Sigmoid colon (tissue), 7 donors: ENCODE data around the gene TMEM132D. TPM values are rescaled to one million over a fixed set of nuclear protein-coding genes. Genes with fewer than 3 reads are reported as not detected.

ENCODE experiments used
- DNase-seq: peaks from one replicate; pipeline ENCODE4 v3.0.0-alpha.2; 2019
- H3K27ac ChIP-seq, 4 donors: fragments of 200-600 bp; sonication (generic); one replicate each; pipeline ENCODE4 v1.5.1; 2016 to 2019; ENCODE audit warnings: mild to moderate bottlenecking in 1 of 4
- H3K27me3 ChIP-seq, 3 donors: fragments of 200-600 bp; sonication (generic); one replicate each; pipeline ENCODE4 v1.5.1; 2019; ENCODE audit warnings: mild to moderate bottlenecking in 1 of 3
- H3K36me3 ChIP-seq, 4 donors: fragments of 200-600 bp; sonication (generic); one replicate each; pipeline ENCODE4 v1.5.1; 2016 to 2019
- H3K4me1 ChIP-seq, 4 donors: fragments of 200-600 bp; sonication (generic); one replicate each; pipeline ENCODE4 v1.5.1; 2017 to 2019
- H3K4me3 ChIP-seq, 4 donors: fragments of 200-600 bp; sonication (generic); one replicate each; pipeline ENCODE4 v1.5.1; 2017 to 2019; ENCODE audit warnings: mild to moderate bottlenecking in 2 of 4, moderate library complexity in 1 of 4
- H3K9me3 ChIP-seq, 4 donors: fragments of 200-600 bp in 3 of 4; sonication (generic) in 3 of 4; one replicate each; pipeline versions ENCODE4 v1.5.1 to v1.6.1; 2013 to 2019
- EP300 ChIP-seq, 4 donors: sonication (generic); formaldehyde crosslinking; IDR thresholded peaks; one replicate each; pipeline ENCODE4 v1.6.1; 2017; ENCODE audit warnings: antibody characterized with exemption in 4 of 4
- POLR2A ChIP-seq, 2 donors: fragments of 450-650 bp; IDR thresholded peaks; one replicate each; pipeline ENCODE4 v1.6.1; 2016; ENCODE audit warnings: antibody characterized with exemption in 2 of 2, mild to moderate bottlenecking in 2 of 2, moderate library complexity in 2 of 2
- POLR2AphosphoS5 ChIP-seq, 4 donors: sonication (generic); formaldehyde crosslinking; IDR thresholded peaks; one replicate each; pipeline ENCODE4 v1.6.1; 2017; ENCODE audit warnings: antibody characterized with exemption in 4 of 4
- WGBS, 2 donors: extraction: QIAGEN DNeasy Blood & Tissue Kit; methylation state at CpG; one replicate each; pipeline ENCODE4 v1.1.7; 2013; 5-methylcytosine and 5-hydroxymethylcytosine counted together
- intact Hi-C: fragments of 100-400 bp; cut with DNase I; formaldehyde crosslinking; loops from one replicate; pipeline ENCODE4 v1.15.1; 2023
- polyA plus RNA-seq, 3 donors: library from polyadenylated mRNA; stranded (reverse); fragments of 200-250 nt; gene quantifications; one replicate each; pipeline ENCODE4 v1.2.3, GENCODE V29; 2013
- total RNA-seq, 4 donors: library from RNA; depleted of rRNA; stranded (reverse); fragments of >200 nt; gene quantifications; one replicate each; pipeline ENCODE4 v1.1.0, GENCODE V29; 2016
- TF ChIP-seq, protein P1 (sequence below), 4 experiments: fragments of 450-650 bp in 3 of 4; fragments of 200-600 bp in 1 of 4; IDR thresholded peaks; one replicate each; pipeline ENCODE4 v1.5.1; 2016 to 2019; ENCODE audit warnings: antibody characterized with exemption in 4 of 4, mild to moderate bottlenecking in 3 of 4, moderate library complexity in 2 of 4
- donor health status: healthy with polysubstance abuse.
- donor health status: Bipolar disorder and iron deficiency.
- donor health status: healthy.

TMEM132D gene
- total and polyA plus RNA-seq, 7 donors: under 0.01 to 0.03 (median under 0.01) TPM; not detected in 3

DNA sequence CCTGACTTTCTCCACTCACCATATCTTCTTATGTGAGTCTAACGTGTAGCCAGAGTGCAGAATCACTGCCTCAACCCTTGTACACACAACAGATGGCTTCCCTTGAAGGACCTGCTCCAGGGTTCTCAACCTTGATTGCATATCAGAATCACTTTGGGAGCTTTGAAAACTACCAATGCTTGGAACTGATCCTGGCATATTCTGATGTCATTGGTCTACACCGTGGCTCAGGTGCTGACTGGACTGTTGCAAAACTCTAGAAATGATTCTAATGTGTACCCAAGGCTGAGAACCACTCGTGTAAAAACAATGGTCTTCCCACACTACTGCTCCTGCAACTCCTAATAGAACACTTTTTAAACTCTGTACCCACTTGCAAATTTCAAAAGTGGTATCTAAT lies 18.5 kb downstream of the TMEM132D start:
- no peaks in the 10 kb centered on the region for H3K36me3 ChIP-seq
- no peak overlapping the region for H3K27ac ChIP-seq
- DNase-seq: no peak
- intact Hi-C loops: no loop called here
- TF ChIP-seq, protein P1, sequence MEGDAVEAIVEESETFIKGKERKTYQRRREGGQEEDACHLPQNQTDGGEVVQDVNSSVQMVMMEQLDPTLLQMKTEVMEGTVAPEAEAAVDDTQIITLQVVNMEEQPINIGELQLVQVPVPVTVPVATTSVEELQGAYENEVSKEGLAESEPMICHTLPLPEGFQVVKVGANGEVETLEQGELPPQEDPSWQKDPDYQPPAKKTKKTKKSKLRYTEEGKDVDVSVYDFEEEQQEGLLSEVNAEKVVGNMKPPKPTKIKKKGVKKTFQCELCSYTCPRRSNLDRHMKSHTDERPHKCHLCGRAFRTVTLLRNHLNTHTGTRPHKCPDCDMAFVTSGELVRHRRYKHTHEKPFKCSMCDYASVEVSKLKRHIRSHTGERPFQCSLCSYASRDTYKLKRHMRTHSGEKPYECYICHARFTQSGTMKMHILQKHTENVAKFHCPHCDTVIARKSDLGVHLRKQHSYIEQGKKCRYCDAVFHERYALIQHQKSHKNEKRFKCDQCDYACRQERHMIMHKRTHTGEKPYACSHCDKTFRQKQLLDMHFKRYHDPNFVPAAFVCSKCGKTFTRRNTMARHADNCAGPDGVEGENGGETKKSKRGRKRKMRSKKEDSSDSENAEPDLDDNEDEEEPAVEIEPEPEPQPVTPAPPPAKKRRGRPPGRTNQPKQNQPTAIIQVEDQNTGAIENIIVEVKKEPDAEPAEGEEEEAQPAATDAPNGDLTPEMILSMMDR (IDR thresholded peaks at IDR 0.05): no peak
- no peak overlapping the region for H3K4me3 ChIP-seq
- H3K9me3 ChIP-seq: no peaks in the 10 kb centered on the region
- H3K4me1 ChIP-seq: no peaks in the 10 kb centered on the region
- H3K27me3 ChIP-seq: no peaks in the 10 kb centered on the region
- WGBS, 2 donors: 27 to 40% methylated on average over 3 of the region's 3 CpGs

DNA sequence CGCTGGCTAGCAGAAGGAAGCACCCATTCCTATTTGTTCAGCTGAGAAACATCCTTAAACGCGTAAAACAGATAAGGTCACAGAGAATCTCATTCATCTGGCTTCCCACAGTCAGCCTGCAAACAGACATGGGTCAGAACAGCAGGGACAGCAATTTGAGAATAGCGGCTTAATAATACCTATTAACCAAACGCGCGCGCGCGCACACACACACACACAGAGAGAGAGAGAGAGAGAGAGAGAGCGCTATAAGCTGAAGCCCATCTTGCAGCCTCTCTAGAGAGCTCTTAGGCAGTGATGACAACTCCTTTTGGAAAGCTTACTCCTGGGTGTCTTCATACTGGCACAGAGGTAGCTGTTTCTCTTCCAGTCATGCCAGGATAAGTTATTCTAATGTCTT lies 26.4 kb downstream of the TMEM132D start:
- Histone ChIP-seq H3K27ac (no peak overlapping the region), H3K27me3 (no peaks in the 10 kb centered on the region), H3K4me1 (no peaks in the 10 kb centered on the region), H3K4me3 (no peak overlapping the region), H3K36me3 (no peaks in the 10 kb centered on the region), H3K9me3 (no peaks in the 10 kb centered on the region)
- 83 to 84% methylated on average over 11 of the region's 11 CpGs for WGBS, 2 donors
- DNase-seq: no peak
- intact Hi-C loops: no loop called here
- TF ChIP-seq, protein P1 (IDR thresholded peaks at IDR 0.05): no peak
- TF ChIP-seq POLR2A (IDR thresholded peaks at IDR 0.05) (no peak), POLR2AphosphoS5 (IDR thresholded peaks at IDR 0.05) (no peak), EP300 (IDR thresholded peaks at IDR 0.05) (no peak)

DNA sequence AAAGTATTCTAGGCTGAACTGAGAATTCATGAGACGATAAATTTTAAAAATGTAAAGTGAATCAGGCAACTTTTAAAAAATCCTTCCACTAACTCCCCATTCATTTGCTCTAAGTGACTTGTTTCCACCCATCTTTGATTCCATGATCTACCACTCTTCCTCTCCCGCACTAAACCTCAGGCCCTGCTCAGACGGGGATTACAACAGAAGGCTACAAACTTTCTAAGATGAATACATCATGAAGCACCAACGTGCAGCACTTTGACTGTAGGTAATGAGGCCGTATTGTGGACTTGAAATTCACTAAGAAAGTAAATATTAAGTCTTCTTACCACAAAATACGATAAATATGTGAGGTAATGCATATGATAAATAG lies 30.0 kb downstream of the TMEM132D start:
- WGBS, 2 donors: 75 to 77% methylated on average over 6 of the region's 6 CpGs

DNA sequence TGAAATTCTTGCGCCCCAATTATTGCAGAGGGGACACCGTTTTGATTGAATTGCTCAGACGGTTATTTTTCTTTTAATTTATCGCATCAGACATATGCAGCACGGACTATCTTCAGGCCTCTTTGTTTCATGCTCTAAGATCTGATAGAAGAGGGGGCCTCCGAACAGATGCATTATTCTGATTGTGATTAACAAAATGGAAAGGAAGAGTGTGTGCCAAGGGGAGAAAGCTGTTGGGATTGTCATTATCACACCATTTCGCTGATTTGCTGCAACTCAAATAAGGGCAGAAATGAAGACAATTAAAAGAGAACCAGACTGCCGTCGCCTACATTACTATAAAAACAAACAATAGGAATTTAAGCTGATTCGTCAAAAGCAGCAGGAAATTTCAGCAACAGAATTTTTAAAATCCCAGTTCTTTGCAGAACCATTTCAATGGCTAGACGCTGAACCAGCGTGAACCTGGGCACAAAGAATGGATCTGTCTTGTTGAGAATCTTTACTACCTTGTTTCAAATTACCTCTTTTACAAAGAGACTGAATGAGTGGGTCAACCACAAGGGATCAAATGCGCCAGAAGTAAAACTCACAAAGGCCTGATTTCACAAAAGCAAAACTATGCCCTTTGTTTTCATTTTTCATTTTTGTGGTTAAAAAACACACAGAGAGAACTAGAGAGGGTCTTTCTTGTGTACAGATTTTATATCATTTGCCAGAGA lies 30.6 kb downstream of the TMEM132D start:
- TF ChIP-seq POLR2AphosphoS5 (IDR thresholded peaks at IDR 0.05) (no peak), POLR2A (IDR thresholded peaks at IDR 0.05) (no peak), EP300 (IDR thresholded peaks at IDR 0.05) (no peak)
- TF ChIP-seq, protein P1 (IDR thresholded peaks at IDR 0.05): no peak
- no peaks in the 10 kb centered on the region for H3K36me3 ChIP-seq
- H3K27me3 ChIP-seq: no peaks in the 10 kb centered on the region
- no peaks in the 10 kb centered on the region for H3K9me3 ChIP-seq
- no peak overlapping the region for H3K4me3 ChIP-seq
- intact Hi-C loops: no loop called here
- H3K27ac ChIP-seq: no peak overlapping the region
- WGBS, 2 donors: 73 to 84% methylated on average over 13 of the region's 13 CpGs
- no peak for DNase-seq
- no peaks in the 10 kb centered on the region for H3K4me1 ChIP-seq

More for the DNA sequence above, 30.0 kb downstream of the TMEM132D start:
- no peaks in the 10 kb centered on the region for H3K9me3 ChIP-seq
- no peaks in the 10 kb centered on the region for H3K36me3 ChIP-seq
- H3K4me1 ChIP-seq: no peaks in the 10 kb centered on the region
- no peaks in the 10 kb centered on the region for H3K27me3 ChIP-seq
- H3K4me3 ChIP-seq: no peak overlapping the region
- TF ChIP-seq POLR2A (IDR thresholded peaks at IDR 0.05) (no peak), EP300 (IDR thresholded peaks at IDR 0.05) (no peak), POLR2AphosphoS5 (IDR thresholded peaks at IDR 0.05) (no peak)
- TF ChIP-seq, protein P1 (IDR thresholded peaks at IDR 0.05): no peak
- no peak overlapping the region for H3K27ac ChIP-seq
- no peak for DNase-seq
- intact Hi-C loops: no loop called here
